H9 (cell line): Measurements from ENCODE around the gene IL15RA. TPM values are rescaled to one million over a fixed set of nuclear protein-coding genes. Genes with fewer than 3 reads are reported as not detected.
A peak's percentile ranks its signal among the peaks of the same experiment; 100 is the strongest.

Experiments
- DNase-seq: peaks from one replicate; pipeline ENCODE4 v3.0.0-alpha.2; 2017
- H2AFZ ChIP-seq: one replicate; pipeline ENCODE4 v1.6.1; 2013; ENCODE audit warnings: mild to moderate bottlenecking, low read length, control low read depth, moderate library complexity
- H2AK5ac ChIP-seq: 2 replicates; pipeline ENCODE4 v1.6.1; 2013; ENCODE audit warnings: low read length, control low read depth, mixed read lengths; ENCODE audit not compliant: insufficient read length
- H2BK120ac ChIP-seq: one replicate; pipeline ENCODE4 v1.6.1; 2013; ENCODE audit warnings: low read depth, mild to moderate bottlenecking, low read length, control low read depth, inconsistent platforms; ENCODE audit not compliant: poor library complexity, severe bottlenecking
- H2BK12ac ChIP-seq: 2 replicates; pipeline ENCODE4 v1.6.1; 2013; ENCODE audit warnings: low read length, control low read depth, mixed read lengths, low read depth; ENCODE audit not compliant: insufficient read length
- H2BK15ac ChIP-seq: 2 replicates; pipeline ENCODE4 v1.6.1; 2013; ENCODE audit warnings: low read depth, low read length, control low read depth
- H2BK20ac ChIP-seq: one replicate; pipeline ENCODE4 v1.6.1; 2013; ENCODE audit warnings: low read depth, mild to moderate bottlenecking, low read length, control low read depth, inconsistent platforms; ENCODE audit not compliant: poor library complexity, severe bottlenecking
- H2BK5ac ChIP-seq: 2 replicates; pipeline ENCODE4 v1.6.1; 2013; ENCODE audit warnings: low read length, control low read depth, mixed read lengths; ENCODE audit not compliant: insufficient read length
- H3K14ac ChIP-seq: 2 replicates; pipeline ENCODE4 v1.6.1; 2013; ENCODE audit warnings: low read length, control low read depth; ENCODE audit not compliant: insufficient read depth
- H3K18ac ChIP-seq: 2 replicates; pipeline ENCODE4 v1.6.1; 2013; ENCODE audit warnings: low read depth, mild to moderate bottlenecking, mixed read lengths, low read length, control low read depth; ENCODE audit not compliant: insufficient read length
- H3K23ac ChIP-seq: 2 replicates; pipeline ENCODE4 v1.6.1; 2013; ENCODE audit warnings: low read length, control low read depth, mixed read lengths, low read depth; ENCODE audit not compliant: insufficient read length
- H3K23me2 ChIP-seq: 2 replicates; pipeline ENCODE4 v1.6.1; 2013; ENCODE audit warnings: low read depth, mild to moderate bottlenecking, mixed read lengths, low read length, control low read depth; ENCODE audit not compliant: insufficient read length, poor library complexity, severe bottlenecking
- H3K27ac ChIP-seq: 2 replicates; pipeline ENCODE4 v1.5.1; 2013; ENCODE audit warnings: low read length, control low read depth, mixed read lengths, low read depth; ENCODE audit not compliant: insufficient read length
- H3K27me3 ChIP-seq: 2 replicates; pipeline ENCODE4 v1.6.1; 2013; ENCODE audit warnings: low read length, control low read depth, inconsistent platforms; ENCODE audit not compliant: insufficient read depth
- H3K4ac ChIP-seq: 2 replicates; pipeline ENCODE4 v1.6.1; 2013; ENCODE audit warnings: low read depth, mild to moderate bottlenecking, control low read depth, inconsistent platforms, low read length, moderate library complexity
- H3K4me1 ChIP-seq: 2 replicates; pipeline ENCODE4 v1.6.1; 2013; ENCODE audit warnings: low read length, control low read depth, inconsistent platforms; ENCODE audit not compliant: insufficient read depth
- H3K4me2 ChIP-seq: 2 replicates; pipeline ENCODE4 v1.6.1; 2013; ENCODE audit warnings: low read length, control low read depth, mixed read lengths; ENCODE audit not compliant: insufficient read length, insufficient read depth
- H3K56ac ChIP-seq: 2 replicates; pipeline ENCODE4 v1.6.1; 2013; ENCODE audit warnings: low read depth, mild to moderate bottlenecking, mixed read lengths, low read length, control low read depth; ENCODE audit not compliant: insufficient read length
- H3K79me1 ChIP-seq: 2 replicates; pipeline ENCODE4 v1.6.1; 2013; ENCODE audit warnings: low read depth, mild to moderate bottlenecking, moderate library complexity, low read length, control low read depth, inconsistent platforms; ENCODE audit not compliant: insufficient read depth, poor library complexity, severe bottlenecking
- H3K79me2 ChIP-seq: 2 replicates; pipeline ENCODE4 v1.6.1; 2013; ENCODE audit warnings: low read length, control low read depth, inconsistent platforms; ENCODE audit not compliant: insufficient read depth
- H3K9ac ChIP-seq: 2 replicates; pipeline ENCODE4 v1.6.1; 2013; ENCODE audit warnings: low read length, control low read depth, mixed read lengths; ENCODE audit not compliant: insufficient read length; ENCODE audit errors: extremely low read depth
- H3K9me3 ChIP-seq: one replicate; pipeline ENCODE4 v1.6.1; 2013; ENCODE audit warnings: low read depth, low read length, inconsistent platforms; ENCODE audit not compliant: control insufficient read depth
- H3T11ph ChIP-seq: one replicate; pipeline ENCODE4 v1.6.1; 2013; ENCODE audit warnings: mild to moderate bottlenecking, low read length, control low read depth, inconsistent platforms
- H4K20me1 ChIP-seq: one replicate; pipeline ENCODE4 v1.6.1; 2013; ENCODE audit not compliant: control insufficient read depth, insufficient read length, insufficient read depth
- H4K5ac ChIP-seq: 2 replicates; pipeline ENCODE4 v1.6.1; 2013; ENCODE audit warnings: low read depth, mild to moderate bottlenecking, mixed read lengths, low read length, control low read depth; ENCODE audit not compliant: insufficient read length
- H4K8ac ChIP-seq: replicated peaks from 2 replicates; pipeline ENCODE4 v1.6.1; 2013; ENCODE audit warnings: low read length, control low read depth, mixed read lengths, low read depth; ENCODE audit not compliant: insufficient read length
- H4K91ac ChIP-seq: 2 replicates; pipeline ENCODE4 v1.6.1; 2013; ENCODE audit warnings: low read depth, mild to moderate bottlenecking, moderate library complexity, mixed read lengths, low read length, control low read depth; ENCODE audit not compliant: insufficient read length
- H3K27ac Mint-ChIP-seq, 3 experiments: 2 replicates in 2 of 3; 3 replicates in 1 of 3; pipeline ENCODE4 v1.8.0; 2020 to 2021; ENCODE audit warnings: mixed read lengths in 3 of 3, mild to moderate bottlenecking in 1 of 3, moderate library complexity in 1 of 3
- H3K27me3 Mint-ChIP-seq: 2 replicates; pipeline ENCODE4 v1.8.0; 2021; ENCODE audit warnings: low read depth, mild to moderate bottlenecking, moderate library complexity, mixed read lengths
- H3K36me3 Mint-ChIP-seq, 3 experiments: 2 replicates in 2 of 3; 3 replicates in 1 of 3; pipeline ENCODE4 v1.8.0; 2020 to 2021; ENCODE audit warnings: low read depth in 3 of 3, mixed read lengths in 3 of 3; ENCODE audit not compliant: insufficient read depth in 1 of 3
- H3K4me1 Mint-ChIP-seq, 2 experiments: 2 replicates each; pipeline ENCODE4 v1.8.0; 2020; ENCODE audit warnings: mixed read lengths in 2 of 2
- H3K4me3 Mint-ChIP-seq, 2 experiments: 2 replicates in 1 of 2; 3 replicates in 1 of 2; pipeline ENCODE4 v1.8.0; 2020 to 2021; ENCODE audit warnings: mild to moderate bottlenecking in 2 of 2, mixed read lengths in 2 of 2, moderate library complexity in 1 of 2
- H3K9me3 Mint-ChIP-seq, 2 experiments: 2 replicates in 1 of 2; 3 replicates in 1 of 2; pipeline ENCODE4 v1.8.0; 2020; ENCODE audit warnings: mild to moderate bottlenecking in 2 of 2, mixed read lengths in 2 of 2, moderate library complexity in 1 of 2
- WGBS: extraction: QIAGEN DNeasy Blood & Tissue Kit; methylation state at CpG from one replicate; pipeline ENCODE4 v1.1.7; 2013; ENCODE audit warnings: missing lambda C conversion rate, low lambda C conversion rate, mixed read lengths; ENCODE audit not compliant: insufficient read length; ENCODE audit errors: extremely low coverage; 5-methylcytosine and 5-hydroxymethylcytosine counted together
- total RNA-seq: library from RNA; stranded (reverse); gene quantifications from 2 replicates; pipeline ENCODE4 v1.2.1, GENCODE V29; 2021
- TF ChIP-seq, protein P1 (sequence below): fragments of 200-600 bp; sonication (generic); conservative IDR thresholded peaks from 3 replicates; pipeline ENCODE4 v1.8.0; 2021; ENCODE audit warnings: antibody characterized with exemption, mild to moderate bottlenecking

The IL15RA gene
- total RNA-seq, 1 experiment from 2014 or later = 0.31 TPM

DNA sequence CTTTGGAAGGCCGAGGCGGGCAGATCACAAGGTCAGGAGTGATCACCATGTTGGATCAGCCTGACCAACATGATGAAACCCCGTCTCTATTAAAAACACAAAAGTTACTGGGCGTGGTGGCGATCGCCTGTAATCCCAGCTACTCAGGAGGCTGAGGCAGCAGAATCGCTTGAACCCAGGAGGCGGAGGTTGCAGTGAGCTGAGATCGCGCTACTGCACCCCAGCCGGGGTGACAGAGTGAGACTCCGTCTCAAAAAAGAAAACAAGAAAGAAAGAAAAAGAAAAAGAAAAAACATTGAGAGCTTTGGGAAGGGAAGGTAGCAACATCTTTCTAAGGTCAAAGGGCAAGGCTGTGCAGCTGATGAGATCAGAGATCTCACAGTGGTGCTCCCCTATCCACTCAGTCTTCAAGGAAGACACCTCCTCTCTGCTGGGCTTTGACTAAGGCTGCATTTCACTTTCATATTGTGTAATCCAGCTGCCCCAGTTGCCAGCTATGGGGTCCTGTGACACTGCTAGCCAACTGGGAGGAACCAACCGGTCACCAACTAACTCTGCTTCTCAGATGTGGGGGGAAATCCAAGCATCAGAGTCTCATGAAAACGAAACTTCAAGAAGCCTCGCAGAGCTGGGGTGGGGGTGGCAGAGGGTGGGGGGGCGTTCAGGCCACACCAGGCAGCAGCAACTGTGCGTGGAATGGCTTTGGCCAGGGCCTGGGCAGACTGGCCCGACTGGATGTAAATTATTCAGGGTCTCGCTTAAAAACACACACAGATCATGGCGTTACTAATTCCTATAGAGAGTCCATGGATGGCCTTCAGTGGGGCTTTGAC is 1.5 kb downstream of the IL15RA start:
- Histone ChIP-seq H4K5ac (no peak overlapping the region), H4K91ac (no peak overlapping the region), H2BK5ac (no peak overlapping the region), H2BK12ac (no peak overlapping the region), H3K9me3 (no peaks in the 10 kb centered on the region), H4K8ac (no peak overlapping the region), H2BK20ac (no peak overlapping the region), H3K79me1 (no peaks in the 10 kb centered on the region), H3K14ac (no peak overlapping the region), H2BK15ac (no peak overlapping the region), H4K20me1 (no peaks in the 10 kb centered on the region), H3K4ac (no peak overlapping the region), H3K9ac (no peak overlapping the region), H3K79me2 (no peaks in the 10 kb centered on the region), H3K27ac (no peak overlapping the region), H3K4me2 (peak overlapping the region; percentile 48), H3K18ac (no peak overlapping the region), H3T11ph (no peak overlapping the region), H3K4me1 (no peaks in the 10 kb centered on the region; the same call in 1 of the 2 replicates), H3K23me2 (no peaks in the 10 kb centered on the region), H2AFZ (no peak overlapping the region), H3K27me3 (peaks cover 10% of the 10 kb centered on the region; the same call in 1 of the 2 replicates), H2BK120ac (no peak overlapping the region), H2AK5ac (no peak overlapping the region), H3K56ac (no peak overlapping the region), H3K23ac (no peak overlapping the region)
- Mint-ChIP-seq H3K4me3 (peak overlapping the region; percentile 72 to 90), H3K36me3 (peaks cover 0 to 2% (median 0%) of the 10 kb centered on the region in 3 experiments; a peak in 2 of 7 replicates), H3K9me3 (no peaks in the 10 kb centered on the region; a peak in 1 of 5 replicates), H3K27me3 (peaks cover 71% of the 10 kb centered on the region), H3K27ac (no peak overlapping the region), H3K4me1 (peaks cover 7 to 9% of the 10 kb centered on the region in 2 experiments)
- no peak for DNase-seq
- TF ChIP-seq, protein P1, sequence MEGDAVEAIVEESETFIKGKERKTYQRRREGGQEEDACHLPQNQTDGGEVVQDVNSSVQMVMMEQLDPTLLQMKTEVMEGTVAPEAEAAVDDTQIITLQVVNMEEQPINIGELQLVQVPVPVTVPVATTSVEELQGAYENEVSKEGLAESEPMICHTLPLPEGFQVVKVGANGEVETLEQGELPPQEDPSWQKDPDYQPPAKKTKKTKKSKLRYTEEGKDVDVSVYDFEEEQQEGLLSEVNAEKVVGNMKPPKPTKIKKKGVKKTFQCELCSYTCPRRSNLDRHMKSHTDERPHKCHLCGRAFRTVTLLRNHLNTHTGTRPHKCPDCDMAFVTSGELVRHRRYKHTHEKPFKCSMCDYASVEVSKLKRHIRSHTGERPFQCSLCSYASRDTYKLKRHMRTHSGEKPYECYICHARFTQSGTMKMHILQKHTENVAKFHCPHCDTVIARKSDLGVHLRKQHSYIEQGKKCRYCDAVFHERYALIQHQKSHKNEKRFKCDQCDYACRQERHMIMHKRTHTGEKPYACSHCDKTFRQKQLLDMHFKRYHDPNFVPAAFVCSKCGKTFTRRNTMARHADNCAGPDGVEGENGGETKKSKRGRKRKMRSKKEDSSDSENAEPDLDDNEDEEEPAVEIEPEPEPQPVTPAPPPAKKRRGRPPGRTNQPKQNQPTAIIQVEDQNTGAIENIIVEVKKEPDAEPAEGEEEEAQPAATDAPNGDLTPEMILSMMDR = no peak
- WGBS = no CpG with 5 or more reads among the region's 20 CpGs
